ENCODE measurements around the gene GPAT3.
A peak's percentile ranks its signal among the peaks of the same experiment; 100 is the strongest.
"Not testable (repeated sequence)": the region's sequence is repeated elsewhere in the genome, so short reads cannot be mapped to it uniquely, and the experiment has no call there.

The GPAT3 gene

GRCh38 chr4:83535520-83536361 is at the start of gene GPAT3:
Gene GPAT3, plus strand, starts transcription at chr4:83536108. Its CDS starts 515 bp downstream, at chr4:83536623.
- peak in 1 of 2 experiments; percentile 35 for DNase-seq (ENCODE audit: low read depth in 2 of 2)

DNA sequence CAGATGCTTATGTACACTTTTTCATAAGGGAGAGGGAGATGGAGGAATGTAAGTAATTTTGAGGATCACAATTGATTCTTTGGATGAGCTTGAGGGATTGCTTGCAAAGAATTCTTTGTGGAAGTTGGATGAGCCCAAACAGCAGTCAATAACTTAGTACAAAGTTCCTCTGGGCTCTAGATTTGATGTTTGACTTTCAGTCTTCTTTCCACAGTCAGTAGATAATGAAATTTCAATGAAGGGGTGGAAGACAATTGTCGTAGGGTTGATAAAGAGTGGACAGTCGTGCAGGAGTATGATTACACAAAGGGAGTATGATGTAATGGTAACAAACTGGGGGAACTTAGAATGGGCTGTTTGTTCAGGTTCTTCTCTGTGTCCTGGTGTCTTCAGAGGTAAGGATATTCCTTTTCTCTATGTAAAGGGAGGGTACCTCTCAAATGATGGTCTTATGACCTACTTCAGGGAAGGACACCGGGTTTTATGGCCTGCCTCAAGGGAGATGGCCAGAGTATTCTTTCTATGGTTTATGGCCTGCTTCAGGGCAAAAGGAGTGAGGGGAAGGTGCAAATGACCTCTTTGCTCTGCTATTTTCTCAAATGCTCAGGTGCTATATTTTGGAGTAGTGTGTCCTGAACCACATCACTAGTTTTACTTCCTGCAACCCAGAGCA is 49.3 kb upstream of the GPAT3 start:
- DNase-seq (ENCODE audit: low read depth in 2 of 2), result no peak

GRCh38 chr4:83489711-83490326 is 46.1 kb upstream of the GPAT3 start:
- no peak for DNase-seq (ENCODE audit: low read depth in 2 of 2)

- DNase-seq (ENCODE audit: low read depth in 2 of 2), result no peak
Observed at GRCh38 chr4:83490876-83491450, 44.9 kb upstream of the GPAT3 start.

GRCh38 chr4:83496085-83496917 is 39.6 kb upstream of the GPAT3 start:
- not testable (repeated sequence) for DNase-seq (ENCODE audit: low read depth in 2 of 2)

DNA sequence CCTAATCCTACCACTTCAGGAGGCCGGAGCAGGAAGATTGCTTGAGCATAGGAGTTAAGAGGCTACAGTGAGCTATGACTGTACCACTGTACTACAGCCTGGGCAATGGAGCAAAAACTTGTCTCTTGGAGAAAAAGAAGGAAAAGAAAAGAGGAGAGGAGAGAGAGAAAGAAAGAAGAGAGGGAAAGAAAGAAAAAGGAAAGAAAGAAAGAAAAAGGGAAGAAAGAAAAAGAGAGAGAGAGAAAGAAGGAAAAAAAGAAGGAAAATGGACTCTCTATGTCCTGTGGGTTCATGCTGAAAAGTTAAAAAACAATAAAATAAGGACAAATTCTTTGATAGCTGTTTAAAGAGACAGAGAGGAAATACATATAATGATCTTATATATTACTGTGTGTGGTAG is 37.7 kb upstream of the GPAT3 start:
- no peak for DNase-seq (ENCODE audit: low read depth in 2 of 2)

DNA sequence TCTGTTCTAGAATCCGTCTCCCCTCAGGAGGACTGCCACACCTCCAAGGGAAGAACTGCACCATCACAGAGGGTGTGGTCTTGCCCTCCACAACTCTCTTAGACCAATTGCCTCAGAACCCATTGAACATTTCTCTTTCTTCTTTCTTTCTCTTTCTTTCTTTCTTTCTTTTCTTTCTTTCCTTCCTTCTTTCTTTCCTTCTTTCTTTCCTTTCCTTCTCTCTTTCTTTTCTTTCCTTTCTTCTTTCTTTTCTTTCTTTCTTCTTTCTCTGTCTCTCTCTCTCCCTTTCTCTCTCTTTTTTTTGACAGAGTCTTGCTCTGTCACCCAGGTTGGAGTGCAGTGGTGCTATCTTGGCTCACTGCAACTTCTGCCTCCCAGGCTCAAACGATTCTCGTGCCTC is 34.2 kb upstream of the GPAT3 start:
- DNase-seq (ENCODE audit: low read depth in 2 of 2), result not testable (repeated sequence)

GRCh38 chr4:83503974-83504373 is 31.9 kb upstream of the GPAT3 start:
- no peak for DNase-seq (ENCODE audit: low read depth in 2 of 2)

DNA sequence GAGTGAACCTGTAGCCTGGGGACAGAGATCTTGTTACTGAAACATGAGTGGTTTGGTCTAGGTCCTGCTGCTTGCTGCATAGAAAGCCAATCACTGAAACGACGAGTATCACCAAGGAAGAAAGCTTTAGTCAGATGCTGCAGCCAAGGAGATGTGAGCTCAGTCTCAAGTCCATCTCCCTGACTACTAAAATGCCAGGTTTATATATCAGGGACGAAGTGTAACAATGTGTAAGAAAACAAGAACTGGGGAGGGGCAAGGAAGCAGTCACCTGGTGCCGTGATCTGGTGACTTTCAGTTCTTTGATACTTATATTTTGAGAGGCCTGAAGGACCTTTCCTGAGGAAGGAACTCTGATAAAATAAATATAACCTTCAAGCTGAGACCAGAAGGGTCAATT is 31.4 kb upstream of the GPAT3 start:
- DNase-seq (ENCODE audit: low read depth in 2 of 2), result no peak

- DNase-seq (ENCODE audit: low read depth in 2 of 2), result no peak
Observed at GRCh38 chr4:83504996-83505395, 30.9 kb upstream of the GPAT3 start.

GRCh38 chr4:83509156-83509585 is 26.7 kb upstream of the GPAT3 start:
- DNase-seq (ENCODE audit: low read depth in 2 of 2), result peak in 1 of 2 experiments; percentile 15

DNA sequence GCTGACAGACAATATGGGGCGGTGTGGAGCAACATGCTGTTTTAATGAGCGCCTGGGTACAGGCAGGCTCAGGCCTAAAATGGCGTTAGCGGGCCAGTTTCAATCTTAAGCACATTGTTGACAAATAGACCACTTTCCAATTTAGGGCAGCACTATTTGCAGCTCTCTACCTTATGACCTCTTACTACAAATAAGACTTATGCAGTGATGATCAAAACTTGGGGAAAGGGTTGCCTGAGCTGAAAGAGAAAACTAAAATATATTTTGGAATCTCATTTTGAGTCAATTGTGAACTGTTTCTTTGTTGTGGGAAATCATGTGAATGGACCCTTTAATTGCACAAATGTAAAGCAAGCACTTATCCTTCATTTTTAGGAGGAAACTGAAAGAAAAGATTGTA is 25.5 kb upstream of the GPAT3 start:
- no peak for DNase-seq (ENCODE audit: low read depth in 2 of 2)

- DNase-seq (ENCODE audit: low read depth in 2 of 2), result peak; percentile 8 to 11
Observed at GRCh38 chr4:83516042-83516772, 19.7 kb upstream of the GPAT3 start.

DNA sequence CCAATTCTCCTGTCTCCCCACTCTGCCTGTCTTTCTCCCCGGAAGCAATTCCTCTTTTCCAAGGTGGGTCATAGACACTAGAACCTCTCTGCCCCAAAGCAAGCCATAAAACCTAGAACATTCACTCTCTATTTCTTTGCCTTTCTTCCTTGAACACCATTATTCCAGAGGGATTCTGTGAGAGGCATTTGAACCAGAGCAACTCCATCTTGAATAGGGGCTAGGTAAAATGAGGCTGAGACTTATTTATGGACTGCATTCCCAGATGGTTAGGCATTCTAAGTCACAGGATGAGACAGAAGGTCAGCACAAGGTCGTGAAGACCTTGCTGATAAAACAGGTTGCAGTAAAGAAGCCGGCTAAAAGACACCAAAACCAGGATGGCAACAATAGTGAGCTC is 13.7 kb upstream of the GPAT3 start:
- no peak for DNase-seq (ENCODE audit: low read depth in 2 of 2)

DNA sequence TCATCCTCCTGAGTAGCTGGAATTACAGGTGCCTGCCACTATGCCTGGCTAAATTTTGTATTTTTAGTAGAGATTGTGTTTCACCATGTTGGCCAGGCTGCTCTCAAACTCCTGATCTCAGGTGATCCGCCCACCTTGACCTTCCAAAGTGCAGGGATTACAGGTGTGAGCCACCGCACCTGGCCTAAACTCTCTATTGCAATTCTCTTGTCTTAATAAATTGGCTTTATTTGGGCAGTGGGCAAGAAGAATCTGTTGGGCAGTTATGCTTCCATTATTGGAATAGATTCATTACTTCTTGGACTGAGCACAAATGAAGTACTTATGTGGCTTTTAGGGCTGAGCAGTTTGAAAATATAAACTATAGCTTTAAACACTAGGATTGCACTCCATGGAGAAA is 8.2 kb upstream of the GPAT3 start:
- no peak for DNase-seq (ENCODE audit: low read depth in 2 of 2)

- no peak for DNase-seq (ENCODE audit: low read depth in 2 of 2)
Observed at GRCh38 chr4:83536362-83537272, 709 bp downstream of the GPAT3 start.

- no peak for DNase-seq (ENCODE audit: low read depth in 2 of 2)
Observed at GRCh38 chr4:83542225-83542624, 6.3 kb downstream of the GPAT3 start.

GRCh38 chr4:83546786-83547185 is 10.9 kb downstream of the GPAT3 start:
- no peak for DNase-seq (ENCODE audit: low read depth in 2 of 2)

- peak; percentile 84 to 86 for DNase-seq (ENCODE audit: low read depth in 2 of 2)
Observed at GRCh38 chr4:83548151-83548905, 12.4 kb downstream of the GPAT3 start.
